ENCODE measurements around the gene PRUNE2.

PRUNE2 gene

GRCh38 chr9:76654575-76654974, 251.3 kb downstream of the PRUNE2 start:
- no peak for DNase-seq

- no peak for DNase-seq
Observed at GRCh38 chr9:76654051-76654461, 251.9 kb downstream of the PRUNE2 start.

GRCh38 chr9:76652894-76653293, 253.0 kb downstream of the PRUNE2 start:
- DNase-seq, result no peak

- DNase-seq, result no peak
Observed at GRCh38 chr9:76651119-76651705, 254.7 kb downstream of the PRUNE2 start.

- no peak for DNase-seq
Observed at GRCh38 chr9:76650692-76651091, 255.2 kb downstream of the PRUNE2 start.

- DNase-seq, result no peak
Observed at GRCh38 chr9:76649894-76650293, 256.0 kb downstream of the PRUNE2 start.

- peak; percentile 20 for DNase-seq
Observed at GRCh38 chr9:76646249-76646648, 259.7 kb downstream of the PRUNE2 start.

GRCh38 chr9:76644647-76645250, 261.2 kb downstream of the PRUNE2 start:
- no peak for DNase-seq

- DNase-seq, result no peak
Observed at GRCh38 chr9:76644171-76644570, 261.7 kb downstream of the PRUNE2 start.

GRCh38 chr9:76643399-76644117, 262.4 kb downstream of the PRUNE2 start:
- DNase-seq, result no peak

GRCh38 chr9:76642701-76643209, 263.2 kb downstream of the PRUNE2 start:
- no peak for DNase-seq

- no peak for DNase-seq
Observed at GRCh38 chr9:76642074-76642473, 263.8 kb downstream of the PRUNE2 start.

- no peak for DNase-seq
Observed at GRCh38 chr9:76638001-76638400, 267.9 kb downstream of the PRUNE2 start.

GRCh38 chr9:76637416-76637815, 268.5 kb downstream of the PRUNE2 start:
- DNase-seq, result no peak

- no peak for DNase-seq
Observed at GRCh38 chr9:76634356-76635054, 271.4 kb downstream of the PRUNE2 start.

- DNase-seq, result no peak
Observed at GRCh38 chr9:76630916-76631315, 275.0 kb downstream of the PRUNE2 start.

- no peak for DNase-seq
Observed at GRCh38 chr9:76629205-76629990, 276.5 kb downstream of the PRUNE2 start.

GRCh38 chr9:76628155-76628554, 277.8 kb downstream of the PRUNE2 start:
- no peak for DNase-seq

- DNase-seq, result no peak
Observed at GRCh38 chr9:76626980-76627379, 278.9 kb downstream of the PRUNE2 start.

GRCh38 chr9:76626141-76626540, 279.8 kb downstream of the PRUNE2 start:
- no peak for DNase-seq

- DNase-seq, result no peak
Observed at GRCh38 chr9:76624391-76625048, 281.4 kb downstream of the PRUNE2 start.

GRCh38 chr9:76620996-76621395, 284.9 kb downstream of the PRUNE2 start:
- no peak for DNase-seq

Data from DMS79 treated with DMSO at 0.1 percent for 48 hours (cell line).